Measurements from ENCODE around the gene NEK2. TPM values are rescaled to one million over a fixed set of nuclear protein-coding genes. Genes with fewer than 3 reads are reported as not detected.
A peak's percentile ranks its signal among the peaks of the same experiment; 100 is the strongest.
"Not testable (repeated sequence)": the region's sequence is repeated elsewhere in the genome, so short reads cannot be mapped to it uniquely, and the experiment has no call there.

NEK2 gene
- total RNA-seq, 2 donors from 2014 or later: 31.6 to 32.4 TPM

DNA sequence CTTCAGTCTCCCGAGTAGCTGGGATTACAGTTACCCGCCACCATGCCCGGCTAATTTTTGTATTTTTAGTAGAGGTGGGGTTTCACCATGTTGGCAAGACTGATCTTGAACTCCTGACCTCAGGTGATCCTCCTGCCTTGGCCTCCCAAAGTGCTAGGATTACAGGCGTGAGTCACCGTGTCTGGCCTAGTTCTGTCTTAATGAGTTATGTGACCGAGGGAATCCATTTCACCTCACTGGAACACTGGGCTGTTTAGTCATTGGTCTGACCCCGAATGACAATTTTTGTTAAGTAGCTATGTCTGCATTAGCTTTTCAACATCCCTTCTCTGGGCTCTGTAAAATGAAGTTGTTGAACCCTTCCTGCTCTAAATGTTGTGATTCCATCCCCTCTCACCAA lies 6.8 kb upstream of the NEK2 start:
- not testable (repeated sequence) for H3K27me3 Mint-ChIP-seq; ATAC-seq (replicated peaks); H3K36me3 Mint-ChIP-seq (ENCODE audit: low read depth); H3K27ac Mint-ChIP-seq; H3K9me3 Mint-ChIP-seq; H3K4me1 Mint-ChIP-seq; H3K4me3 Mint-ChIP-seq

- Mint-ChIP-seq H3K4me3 (peak overlapping the region; percentile 41), H3K27ac (peak overlapping the region; percentile 68), H3K27me3 (no peaks in the 10 kb centered on the region), H3K36me3 (ENCODE audit: low read depth) (no peaks in the 10 kb centered on the region), H3K9me3 (no peaks in the 10 kb centered on the region), H3K4me1 (peaks cover 8% of the 10 kb centered on the region)
- peak; percentile 93 for ATAC-seq (replicated peaks)
Observed at GRCh38 chr1:211680752-211681327, 5.4 kb upstream of the NEK2 start.

DNA sequence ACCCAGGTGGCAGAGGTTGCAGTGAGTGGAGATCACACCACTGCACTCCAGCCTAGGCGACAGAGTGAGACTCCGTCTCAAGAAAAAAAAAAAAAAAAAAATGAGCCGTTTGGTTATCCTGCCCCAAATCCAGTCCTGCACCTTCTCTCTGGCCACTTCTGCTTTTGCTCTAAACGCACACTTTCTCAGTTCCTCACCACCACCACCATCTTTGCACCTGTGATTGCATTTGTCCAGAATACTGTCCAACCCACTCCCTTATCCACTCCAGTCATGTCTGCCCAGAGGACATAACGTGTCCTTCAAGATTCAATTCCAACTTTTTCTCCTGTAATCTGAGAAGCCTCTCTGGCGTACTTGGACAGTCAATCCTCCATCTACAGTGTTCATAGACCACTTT lies 2.2 kb upstream of the NEK2 start:
- Mint-ChIP-seq H3K27me3 (no peaks in the 10 kb centered on the region), H3K36me3 (ENCODE audit: low read depth) (no peaks in the 10 kb centered on the region), H3K9me3 (no peaks in the 10 kb centered on the region), H3K4me1 (peaks cover 8% of the 10 kb centered on the region), H3K27ac (no peak overlapping the region), H3K4me3 (no peak overlapping the region)
- no peak for ATAC-seq (replicated peaks)

- H3K36me3 Mint-ChIP-seq (ENCODE audit: low read depth): no peaks in the 10 kb centered on the region
- peaks cover 8% of the 10 kb centered on the region for H3K4me1 Mint-ChIP-seq
- no peak for ATAC-seq (replicated peaks)
- no peaks in the 10 kb centered on the region for H3K9me3 Mint-ChIP-seq
- H3K27me3 Mint-ChIP-seq: no peaks in the 10 kb centered on the region
- H3K4me3 Mint-ChIP-seq: peak overlapping the region; percentile 85
- H3K27ac Mint-ChIP-seq: no peak overlapping the region
Observed at GRCh38 chr1:211676761-211677160, 1.3 kb upstream of the NEK2 start.

DNA sequence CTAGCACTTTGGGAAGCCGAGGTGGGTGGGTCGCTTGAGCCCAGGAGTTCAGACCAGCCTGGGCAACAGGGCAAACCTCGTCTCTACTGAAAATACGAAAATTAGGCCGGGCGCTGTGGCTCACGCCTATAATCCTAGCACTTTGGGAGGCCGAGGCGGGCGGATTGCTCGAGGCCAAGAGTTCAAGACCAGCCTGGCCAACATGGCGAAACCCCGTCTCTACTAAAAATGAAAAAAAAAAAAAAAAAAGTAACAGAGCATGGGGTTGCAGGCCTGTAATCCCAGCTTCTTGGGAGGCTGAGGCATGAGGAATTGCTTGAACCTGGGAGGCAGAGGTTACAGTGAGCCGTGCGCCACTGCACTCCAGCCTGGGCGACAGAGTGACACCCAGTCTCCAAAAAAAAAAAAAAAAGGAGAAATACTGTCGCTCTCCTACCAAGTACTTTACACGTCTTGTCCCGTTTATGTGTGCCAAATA lies 724 bp upstream of the NEK2 start:
- Mint-ChIP-seq H3K4me1 (peaks cover 8% of the 10 kb centered on the region), H3K36me3 (ENCODE audit: low read depth) (no peaks in the 10 kb centered on the region), H3K27ac (no peak overlapping the region), H3K9me3 (no peaks in the 10 kb centered on the region), H3K4me3 (peak overlapping the region; percentile 85), H3K27me3 (no peaks in the 10 kb centered on the region)
- ATAC-seq (replicated peaks): no peak

DNA sequence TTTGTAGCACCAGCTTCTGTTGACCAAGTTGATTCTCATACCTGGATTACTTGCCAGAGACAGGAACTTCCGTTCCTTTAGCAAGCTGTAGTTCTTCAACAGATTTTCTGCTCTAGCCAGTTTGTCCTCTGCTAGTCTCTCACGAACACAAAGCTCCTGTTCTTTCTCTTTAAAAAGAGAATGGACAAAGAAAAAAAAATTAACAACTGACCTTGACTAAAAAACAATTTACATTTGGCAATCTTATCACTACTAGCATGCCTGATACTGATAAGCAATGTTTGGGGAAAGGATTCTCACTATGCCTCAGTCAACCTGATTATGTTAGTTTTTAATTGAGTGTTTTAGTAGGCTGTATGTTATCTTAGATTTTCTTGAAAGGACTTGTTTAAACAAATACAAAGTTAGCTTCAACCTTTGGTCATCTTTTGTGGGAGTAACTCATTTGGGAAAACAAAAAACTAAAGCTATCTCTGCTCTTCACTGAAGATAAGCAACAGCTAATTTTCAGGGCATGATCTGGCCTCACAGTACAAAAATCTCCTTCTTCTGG lies 8.3 kb downstream of the NEK2 start:
- no peaks in the 10 kb centered on the region for H3K27me3 Mint-ChIP-seq
- no peaks in the 10 kb centered on the region for H3K9me3 Mint-ChIP-seq
- H3K4me1 Mint-ChIP-seq: no peaks in the 10 kb centered on the region
- H3K4me3 Mint-ChIP-seq: no peak overlapping the region
- peaks cover 15% of the 10 kb centered on the region for H3K36me3 Mint-ChIP-seq (ENCODE audit: low read depth)
- no peak for ATAC-seq (replicated peaks)
- H3K27ac Mint-ChIP-seq: no peak overlapping the region

DNA sequence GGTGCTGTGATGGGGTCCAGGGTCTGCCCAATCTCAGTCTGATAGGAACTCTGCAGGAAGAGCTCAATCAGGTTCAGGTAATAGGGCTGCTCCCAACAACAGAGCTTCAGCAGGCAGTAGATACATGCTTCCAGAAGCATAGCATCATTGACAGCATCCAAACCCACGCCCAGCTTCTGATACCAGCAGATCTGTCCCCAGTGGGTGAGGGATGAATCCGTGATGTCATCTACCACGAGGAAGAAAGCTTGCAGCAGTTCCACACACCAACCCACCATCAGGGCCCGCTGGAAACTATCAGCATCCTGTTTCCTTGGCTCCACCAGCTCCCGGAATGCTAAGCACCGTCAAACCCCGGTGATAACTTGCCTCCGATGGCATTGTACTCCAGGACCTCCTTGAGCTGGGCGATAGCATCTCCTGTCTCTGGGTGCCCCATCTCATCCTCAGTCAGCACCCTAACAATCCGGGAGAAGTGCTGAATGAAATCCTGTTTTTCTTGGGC lies 14.7 kb downstream of the NEK2 start:
- Mint-ChIP-seq H3K9me3 (no peaks in the 10 kb centered on the region), H3K27ac (no peak overlapping the region), H3K4me3 (no peak overlapping the region), H3K36me3 (ENCODE audit: low read depth) (peaks cover 1% of the 10 kb centered on the region), H3K27me3 (no peaks in the 10 kb centered on the region), H3K4me1 (no peaks in the 10 kb centered on the region)
- ATAC-seq (replicated peaks): no peak

GRCh38 chr1:211656728-211657127 lies 18.7 kb downstream of the NEK2 start:
- Mint-ChIP-seq H3K27ac (no peak overlapping the region), H3K4me3 (no peak overlapping the region), H3K36me3 (ENCODE audit: low read depth) (no peaks in the 10 kb centered on the region), H3K27me3 (peaks cover 4% of the 10 kb centered on the region), H3K9me3 (no peaks in the 10 kb centered on the region), H3K4me1 (peaks cover 5% of the 10 kb centered on the region)
- ATAC-seq (replicated peaks): no peak

DNA sequence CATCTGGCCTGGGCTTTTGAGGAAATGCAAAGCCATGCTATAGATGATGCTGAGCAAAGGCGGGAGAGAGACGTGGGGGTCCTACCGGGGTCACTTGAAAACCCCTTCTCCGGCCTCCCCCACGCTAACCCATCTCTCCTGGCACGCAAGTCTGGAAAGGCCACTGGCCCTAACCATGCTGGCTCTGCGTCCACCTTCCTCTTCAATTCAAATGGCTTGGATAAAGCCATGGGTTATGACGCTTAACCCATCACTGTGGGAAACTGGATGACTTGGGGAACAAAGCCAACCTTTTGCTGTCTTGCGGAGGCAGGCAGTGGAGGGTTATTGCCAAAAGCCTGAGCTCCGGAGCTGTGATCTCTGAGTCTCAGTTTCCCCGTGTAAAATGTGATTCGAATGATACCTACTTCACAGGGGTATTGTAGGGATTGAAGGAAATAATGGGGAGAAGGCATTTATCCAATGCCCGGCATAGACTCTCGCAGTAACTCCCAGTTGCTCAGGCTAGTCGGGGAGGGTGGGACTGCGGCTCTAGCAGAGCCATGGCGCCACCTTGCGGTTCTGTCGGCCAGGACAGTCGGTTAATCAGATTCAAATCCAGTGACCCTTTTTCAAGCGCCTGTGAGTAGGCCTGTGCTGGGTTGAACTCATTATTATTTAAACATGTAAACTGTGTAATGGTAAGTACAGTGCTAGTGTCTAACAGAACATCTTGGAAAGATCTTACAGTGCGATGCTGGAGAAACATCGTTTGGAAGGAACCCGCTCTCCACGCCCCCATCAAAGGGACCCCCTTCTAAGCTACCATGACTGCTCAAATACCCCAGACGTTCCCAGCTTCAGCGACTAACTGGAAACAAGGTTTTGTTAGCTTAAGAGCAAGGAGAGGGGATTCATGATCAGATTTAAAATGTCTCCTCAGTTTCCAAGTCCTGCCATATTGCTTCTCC lies 20.3 kb downstream of the NEK2 start:
- Mint-ChIP-seq H3K36me3 (ENCODE audit: low read depth) (no peaks in the 10 kb centered on the region), H3K4me1 (peaks cover 5% of the 10 kb centered on the region), H3K27me3 (peaks cover 4% of the 10 kb centered on the region), H3K27ac (no peak overlapping the region), H3K9me3 (no peaks in the 10 kb centered on the region), H3K4me3 (no peak overlapping the region)
- ATAC-seq (replicated peaks): peak; percentile 89

DNA sequence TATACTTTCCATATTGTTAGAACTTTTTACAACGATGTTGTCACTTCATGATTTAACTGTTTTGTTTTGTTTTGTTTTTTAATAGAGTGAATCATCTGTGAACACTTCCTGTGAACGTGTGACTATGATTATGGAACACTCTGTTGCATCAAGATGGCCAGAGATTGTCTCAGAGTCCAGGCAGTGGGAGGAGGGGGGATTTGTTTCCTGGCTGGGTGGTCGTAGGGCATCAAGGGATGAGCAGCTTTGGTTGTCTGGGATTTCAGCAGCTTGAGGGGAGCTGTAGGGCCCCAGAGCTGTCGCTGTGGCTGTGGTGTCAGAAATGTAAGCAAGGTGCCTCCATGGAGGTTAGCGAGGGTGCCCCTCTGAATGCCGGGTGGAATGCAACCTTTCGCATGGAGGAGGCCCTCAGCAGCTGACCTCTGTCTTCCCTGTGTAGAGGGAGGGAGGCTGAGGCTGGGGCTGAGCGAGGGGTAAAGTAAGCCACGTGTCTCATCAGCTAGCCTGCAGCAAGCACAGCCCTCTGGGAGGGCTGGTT lies 21.4 kb downstream of the NEK2 start:
- Mint-ChIP-seq H3K9me3 (no peaks in the 10 kb centered on the region), H3K4me3 (no peak overlapping the region), H3K27ac (no peak overlapping the region), H3K4me1 (peaks cover 5% of the 10 kb centered on the region), H3K36me3 (ENCODE audit: low read depth) (no peaks in the 10 kb centered on the region), H3K27me3 (peaks cover 4% of the 10 kb centered on the region)
- no peak for ATAC-seq (replicated peaks)

GRCh38 chr1:211653293-211653692 lies 22.1 kb downstream of the NEK2 start:
- ATAC-seq (replicated peaks): no peak
- H3K9me3 Mint-ChIP-seq: no peaks in the 10 kb centered on the region
- peaks cover 5% of the 10 kb centered on the region for H3K4me1 Mint-ChIP-seq
- no peaks in the 10 kb centered on the region for H3K36me3 Mint-ChIP-seq (ENCODE audit: low read depth)
- H3K4me3 Mint-ChIP-seq: no peak overlapping the region
- H3K27ac Mint-ChIP-seq: no peak overlapping the region
- H3K27me3 Mint-ChIP-seq: peaks cover 4% of the 10 kb centered on the region

DNA sequence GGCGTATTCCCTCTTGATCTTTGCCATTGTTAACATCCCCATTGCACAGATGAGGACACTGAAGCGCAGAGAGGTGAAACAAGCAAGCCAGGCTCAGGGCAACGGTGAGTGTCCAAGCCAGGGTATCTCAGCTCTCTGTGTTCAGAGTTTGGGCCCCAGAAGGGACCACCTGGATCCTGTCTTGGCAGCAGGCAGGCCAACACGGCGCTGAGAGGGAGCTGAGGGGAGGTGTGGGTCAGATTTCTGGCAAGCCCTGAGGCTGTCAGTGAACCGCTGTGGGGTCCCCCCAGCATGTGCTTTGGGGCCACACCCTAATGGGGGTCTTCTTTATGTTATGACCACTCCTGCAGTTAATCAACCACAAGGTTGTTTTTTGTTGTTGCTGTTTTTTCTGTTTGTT lies 23.1 kb downstream of the NEK2 start:
- no peaks in the 10 kb centered on the region for H3K9me3 Mint-ChIP-seq
- ATAC-seq (replicated peaks): no peak
- peaks cover 4% of the 10 kb centered on the region for H3K27me3 Mint-ChIP-seq
- H3K4me1 Mint-ChIP-seq: peaks cover 5% of the 10 kb centered on the region
- no peaks in the 10 kb centered on the region for H3K36me3 Mint-ChIP-seq (ENCODE audit: low read depth)
- no peak overlapping the region for H3K4me3 Mint-ChIP-seq
- no peak overlapping the region for H3K27ac Mint-ChIP-seq

DNA sequence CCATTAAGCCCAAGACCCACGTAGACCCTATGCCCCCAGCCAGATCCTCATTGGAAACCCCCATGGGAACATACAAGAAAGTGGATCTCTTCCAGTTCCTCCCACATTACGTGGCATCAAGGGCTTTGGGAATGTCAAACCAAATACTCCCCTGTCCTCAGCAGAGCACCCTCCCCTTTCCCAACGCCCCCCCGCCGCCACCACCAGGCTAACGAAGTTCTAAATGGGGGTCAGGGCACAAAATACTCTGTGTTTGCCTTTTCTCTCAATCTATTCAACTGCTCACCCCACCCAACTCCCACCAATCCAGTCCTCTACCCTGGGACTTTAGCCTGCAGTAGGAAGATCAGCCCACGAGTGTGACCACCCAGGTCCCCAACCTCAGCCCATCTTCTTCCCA lies 24.5 kb downstream of the NEK2 start:
- H3K27ac Mint-ChIP-seq: no peak overlapping the region
- H3K4me3 Mint-ChIP-seq: no peak overlapping the region
- H3K9me3 Mint-ChIP-seq: no peaks in the 10 kb centered on the region
- ATAC-seq (replicated peaks): no peak
- H3K4me1 Mint-ChIP-seq: peaks cover 5% of the 10 kb centered on the region
- no peaks in the 10 kb centered on the region for H3K36me3 Mint-ChIP-seq (ENCODE audit: low read depth)
- H3K27me3 Mint-ChIP-seq: peaks cover 4% of the 10 kb centered on the region

DNA sequence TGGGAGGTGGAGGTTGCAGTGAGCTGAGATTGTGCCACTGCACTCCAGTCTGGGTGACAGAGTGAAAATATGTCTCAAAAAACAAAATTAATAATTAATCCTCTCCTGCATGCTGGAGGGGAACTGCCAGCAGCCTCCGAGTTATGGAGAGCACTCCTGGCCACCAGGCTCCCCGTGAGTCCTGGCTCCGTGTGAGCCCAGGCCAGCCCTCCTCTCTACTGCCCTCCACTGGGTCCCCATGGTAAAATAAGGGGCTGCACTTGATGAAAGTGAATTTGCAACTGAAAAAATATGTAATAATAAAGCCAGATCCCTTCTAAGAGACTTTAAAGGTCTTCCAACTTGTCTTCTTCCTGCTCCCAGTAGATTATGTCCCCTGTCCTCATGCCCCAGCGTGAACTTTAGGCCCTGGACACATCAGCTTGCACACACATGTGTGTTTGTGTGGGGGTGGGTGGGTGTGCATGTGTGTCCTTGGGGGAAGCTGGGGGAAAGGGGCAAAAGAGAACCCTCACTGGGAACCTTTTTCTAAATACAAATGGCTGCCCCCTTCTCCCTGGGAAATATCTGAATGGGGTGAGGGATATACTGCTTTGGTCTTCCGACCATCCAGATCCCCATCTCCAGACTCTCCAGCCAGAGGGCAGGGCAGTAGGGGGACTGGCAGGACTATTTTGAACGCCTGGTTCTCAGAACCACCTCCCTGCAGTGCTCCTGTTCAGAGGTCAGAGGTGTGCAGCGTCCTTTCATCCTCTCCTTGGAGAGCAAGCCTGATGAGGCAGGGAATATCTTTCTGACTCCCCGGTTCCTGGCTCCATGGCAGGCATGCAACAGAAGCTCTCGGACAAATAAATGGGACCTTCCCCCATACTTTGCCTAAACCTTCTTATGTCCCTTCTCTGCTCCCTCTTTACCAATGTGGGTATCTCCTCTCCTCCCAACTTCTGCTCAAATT lies 26.2 kb downstream of the NEK2 start:
- Mint-ChIP-seq H3K9me3 (no peaks in the 10 kb centered on the region), H3K27me3 (peaks cover 4% of the 10 kb centered on the region), H3K4me3 (no peak overlapping the region), H3K4me1 (peaks cover 5% of the 10 kb centered on the region), H3K27ac (no peak overlapping the region), H3K36me3 (ENCODE audit: low read depth) (no peaks in the 10 kb centered on the region)
- no peak for ATAC-seq (replicated peaks)
